Endothelial cell of umbilical vein (primary cell): Measurements from ENCODE around the gene UBE3D.

Experiments
- CTCF ChIP-seq, 2 donors: IDR thresholded peaks; 1 replicate in 1 of 2; 2 replicates in 1 of 2; pipeline ENCODE4 v1.5.1; 2011; ENCODE audit warnings: low read length in 2 of 2, mild to moderate bottlenecking in 2 of 2, moderate library complexity in 2 of 2, control low read depth in 1 of 2, inconsistent platforms in 1 of 2, low read depth in 1 of 2; ENCODE audit not compliant: insufficient read depth in 1 of 2; ENCODE audit errors: extremely low read depth in 1 of 2
- EZH2 ChIP-seq: IDR thresholded peaks from 2 replicates; pipeline ENCODE4 v1.6.1; 2012; ENCODE audit warnings: borderline replicate concordance, low read depth, mild to moderate bottlenecking, moderate library complexity, low read length, inconsistent platforms; ENCODE audit not compliant: severe bottlenecking
- FOS ChIP-seq: IDR thresholded peaks from 2 replicates; pipeline ENCODE4 v1.6.1; 2011; ENCODE audit warnings: mild to moderate bottlenecking, low read length, moderate library complexity, borderline replicate concordance; ENCODE audit not compliant: insufficient read depth
- GATA2 ChIP-seq: IDR thresholded peaks from 2 replicates; pipeline ENCODE4 v1.7.0; 2011; ENCODE audit warnings: low read depth, mild to moderate bottlenecking, moderate library complexity, mixed read lengths, low read length; ENCODE audit not compliant: insufficient read length, insufficient read depth
- MAX ChIP-seq: IDR thresholded peaks from 2 replicates; pipeline ENCODE4 v1.6.1; 2011; ENCODE audit not compliant: insufficient read depth, insufficient read length
- MYC ChIP-seq: IDR thresholded peaks from one replicate; pipeline ENCODE4 v1.6.1; 2011; ENCODE audit warnings: mild to moderate bottlenecking, low read depth, low read length
- POLR2A ChIP-seq: IDR thresholded peaks from 2 replicates; pipeline ENCODE4 v1.6.1; 2012; ENCODE audit warnings: low read depth, mild to moderate bottlenecking, control low read depth, low read length
- POLR2AphosphoS5 ChIP-seq: IDR thresholded peaks from 2 replicates; pipeline ENCODE4 v1.6.1; 2012; ENCODE audit warnings: low read depth, mild to moderate bottlenecking, control low read depth, low read length, moderate library complexity; ENCODE audit not compliant: insufficient read depth

GRCh38 chr6:83053678-83054077 lies 12.0 kb downstream of the UBE3D start:
- no peak for TF ChIP-seq POLR2AphosphoS5
- TF ChIP-seq CTCF (IDR thresholded peaks at IDR 0.05; ENCODE audit: extremely low read depth in 1 of 2, insufficient read depth in 1 of 2, low read depth in 1 of 2, low read length in 2 of 2) = no peak
- TF ChIP-seq EZH2 = no peak
- no peak for TF ChIP-seq POLR2A
- TF ChIP-seq GATA2 = no peak
- no peak for TF ChIP-seq MAX
- TF ChIP-seq FOS = no peak
- TF ChIP-seq MYC = no peak
